Measurements from ENCODE around the gene KDM4B.

KDM4B gene

DNA sequence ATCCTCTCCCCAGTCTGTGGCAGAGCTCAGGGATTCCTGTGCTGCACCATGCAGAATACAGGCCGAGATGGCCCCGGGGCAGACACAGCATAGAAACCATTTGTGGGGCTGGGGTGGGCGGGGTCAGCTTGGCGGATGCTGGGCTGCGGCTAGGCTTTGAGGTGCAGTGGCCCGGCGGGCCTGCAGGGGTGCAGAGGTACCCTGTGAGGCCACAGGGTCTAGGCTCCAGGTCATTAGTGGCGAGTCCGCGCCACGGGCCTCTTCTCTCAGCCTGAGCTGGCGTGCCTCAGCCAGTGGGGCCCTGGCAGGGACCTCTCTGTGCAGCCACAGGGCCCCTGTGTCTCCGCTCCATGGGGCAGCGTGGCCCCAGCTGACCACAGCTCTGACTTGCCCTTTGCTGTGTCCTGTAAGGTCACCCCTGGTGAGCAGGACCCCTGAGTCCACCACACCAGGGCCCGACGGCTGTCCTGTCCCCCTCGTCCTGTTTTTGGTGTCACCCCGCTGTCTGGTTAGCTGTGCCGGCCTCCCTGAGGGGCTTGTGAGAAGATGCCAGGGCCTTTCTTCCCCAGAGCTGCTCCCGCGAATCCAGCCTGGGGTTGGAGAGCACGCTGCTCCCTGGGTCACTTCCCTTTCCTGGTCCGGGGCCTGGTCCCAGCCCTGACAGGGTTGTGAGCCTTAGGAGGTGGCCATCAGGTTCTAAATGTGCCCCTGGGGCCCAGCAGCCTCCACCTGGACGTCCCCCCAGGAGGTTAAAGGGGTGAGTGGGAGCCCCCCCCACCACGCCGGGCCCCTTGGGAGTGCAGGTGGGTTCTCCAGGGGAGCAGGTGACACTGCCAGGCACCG, 12.1 kb downstream of the KDM4B start:
- no peak for DNase-seq (ENCODE audit: low read depth)
- H3K4me3 ChIP-seq (ENCODE audit: low read depth, low read length), result no peak overlapping the region

DNA sequence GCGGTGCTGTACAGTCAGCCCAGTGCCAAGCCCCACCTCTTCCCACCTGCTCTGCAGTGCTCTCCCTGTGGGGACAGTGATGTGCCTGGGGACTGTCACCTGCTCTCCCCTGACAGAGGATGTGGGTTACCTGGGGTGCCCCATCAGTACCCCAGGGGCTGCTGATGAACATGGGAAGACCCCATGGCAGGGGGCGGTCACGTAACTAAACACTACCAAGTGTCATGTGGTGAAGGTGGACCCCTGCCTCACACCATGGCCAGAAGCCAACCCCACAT, 12.7 kb downstream of the KDM4B start:
- no peak overlapping the region for H3K4me3 ChIP-seq (ENCODE audit: low read depth, low read length)
- DNase-seq (ENCODE audit: low read depth), result no peak

DNA sequence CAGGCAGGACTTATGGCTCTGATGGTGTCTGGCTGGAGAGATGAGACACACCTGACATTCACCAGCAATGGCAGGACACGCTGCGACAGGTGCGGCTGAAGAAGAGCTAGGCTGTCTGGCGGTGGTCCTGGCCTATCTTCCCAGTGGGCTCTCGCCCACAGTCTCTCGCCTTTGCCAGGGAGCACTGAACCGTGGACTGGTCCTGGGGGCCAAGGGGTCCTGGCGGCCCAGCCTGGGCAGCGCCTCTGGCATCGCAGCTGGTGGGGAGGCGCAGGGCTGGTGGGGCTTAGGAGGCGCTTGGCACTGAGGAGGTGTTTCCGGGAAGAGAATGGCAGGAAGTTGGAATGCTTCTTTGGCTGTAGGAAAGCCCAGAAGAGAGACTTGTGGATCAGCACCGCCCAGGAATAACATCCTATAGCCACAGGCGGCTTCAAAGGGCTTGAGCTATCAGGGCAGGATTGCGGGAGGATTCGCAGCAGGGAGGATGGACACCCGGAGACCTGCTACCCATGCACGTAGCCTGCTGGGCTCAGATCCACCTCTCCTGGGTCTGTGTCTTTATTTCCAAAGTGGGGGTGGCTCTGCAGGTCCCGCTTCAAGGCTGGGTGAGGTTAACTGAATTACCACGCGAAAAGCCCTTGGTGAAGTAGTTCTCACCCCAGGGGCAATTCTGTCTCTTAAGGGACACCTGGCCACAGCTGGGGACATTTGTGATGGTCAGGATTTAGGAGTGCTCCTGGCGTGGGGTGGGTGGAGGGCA, 14.6 kb downstream of the KDM4B start:
- no peak overlapping the region for H3K4me3 ChIP-seq (ENCODE audit: low read depth, low read length)
- no peak for DNase-seq (ENCODE audit: low read depth)

DNA sequence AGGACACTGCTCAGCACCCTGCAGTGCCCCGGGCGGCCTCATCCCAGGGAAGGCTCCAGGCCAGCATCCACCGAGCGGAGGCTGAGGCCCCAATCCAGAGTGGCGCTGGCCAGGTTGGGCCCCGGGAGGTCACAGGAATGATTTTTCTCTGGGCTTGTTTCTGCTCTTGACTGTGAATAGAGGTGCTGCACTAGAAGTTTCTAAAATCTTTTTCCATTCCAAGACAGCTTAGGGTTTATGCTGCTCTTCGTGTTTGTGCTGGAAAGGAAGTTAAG, 15.1 kb downstream of the KDM4B start:
- no peak for DNase-seq (ENCODE audit: low read depth)
- H3K4me3 ChIP-seq (ENCODE audit: low read depth, low read length), result no peak overlapping the region

DNA sequence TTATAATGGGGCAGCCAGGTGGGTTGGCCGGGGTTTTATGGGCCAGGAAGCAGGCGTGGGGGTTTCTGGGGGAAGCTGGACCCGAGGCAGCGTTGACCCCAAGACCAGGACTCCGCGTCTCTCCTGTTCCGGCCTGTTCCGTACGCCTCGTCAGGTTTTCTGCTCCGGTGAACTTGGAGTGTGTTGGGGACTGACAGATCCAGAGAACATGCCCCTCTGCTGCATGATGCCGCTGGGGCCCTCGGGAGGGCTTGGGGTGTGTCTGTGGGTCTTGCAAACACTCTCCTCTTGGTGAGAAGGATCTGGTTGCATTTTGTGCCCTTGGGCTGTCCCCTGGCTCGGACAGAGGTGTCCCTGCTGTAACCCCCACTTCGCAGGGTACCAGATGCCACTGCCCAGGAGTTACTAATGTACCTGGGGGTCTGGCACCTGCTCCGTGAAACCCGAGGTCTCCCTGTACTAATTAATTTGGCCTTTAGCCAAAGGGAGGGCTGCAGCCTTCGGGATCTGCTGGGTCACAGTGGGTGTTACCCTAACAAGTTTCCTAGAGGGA, 15.6 kb downstream of the KDM4B start:
- H3K4me3 ChIP-seq (ENCODE audit: low read depth, low read length), result no peak overlapping the region
- DNase-seq (ENCODE audit: low read depth), result no peak

DNA sequence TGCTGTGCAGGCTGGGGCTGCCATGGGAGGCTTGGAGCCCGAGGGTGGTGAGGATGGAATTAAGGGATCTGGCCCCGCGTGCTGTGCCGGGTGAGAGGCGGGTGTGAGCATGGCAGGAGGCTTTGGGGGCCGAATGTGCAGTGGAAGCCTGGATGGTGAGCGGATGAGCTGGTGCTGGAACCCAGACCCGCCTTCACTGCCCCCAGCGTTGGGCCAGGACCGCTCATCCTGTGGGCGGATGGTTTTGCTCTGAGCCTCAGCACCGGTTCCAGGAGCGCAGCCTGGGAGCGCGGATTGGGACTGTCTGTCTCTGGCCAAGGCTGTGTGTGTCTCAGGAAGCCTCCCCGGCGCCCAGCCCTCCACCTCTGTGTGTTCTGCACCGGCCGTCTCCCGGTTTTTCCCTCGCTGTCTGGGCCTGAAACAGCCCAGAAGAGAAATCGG, 16.7 kb downstream of the KDM4B start:
- H3K4me3 ChIP-seq (ENCODE audit: low read depth, low read length), result no peak overlapping the region
- DNase-seq (ENCODE audit: low read depth), result no peak

DNA sequence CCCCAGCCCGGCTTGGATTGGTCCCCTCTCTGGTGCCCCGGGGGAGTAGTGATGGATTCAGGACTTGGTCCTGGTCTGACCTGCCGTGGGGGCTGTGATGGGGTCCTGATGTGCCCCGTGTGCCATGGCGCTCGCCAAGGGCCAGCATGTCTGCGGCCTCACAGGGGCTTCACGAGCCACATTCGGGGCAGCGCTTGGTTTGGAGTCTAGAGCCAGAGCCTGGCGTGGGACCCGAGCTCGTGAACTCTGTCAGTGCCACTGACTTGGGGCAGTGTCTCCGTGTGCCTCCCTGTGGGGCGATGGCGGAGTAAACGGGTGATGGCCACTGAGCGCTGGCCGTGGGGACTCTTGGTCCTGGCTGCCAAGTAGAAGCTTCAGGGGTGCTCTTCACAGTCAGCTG, 17.1 kb downstream of the KDM4B start:
- DNase-seq (ENCODE audit: low read depth), result no peak
- no peak overlapping the region for H3K4me3 ChIP-seq (ENCODE audit: low read depth, low read length)

DNA sequence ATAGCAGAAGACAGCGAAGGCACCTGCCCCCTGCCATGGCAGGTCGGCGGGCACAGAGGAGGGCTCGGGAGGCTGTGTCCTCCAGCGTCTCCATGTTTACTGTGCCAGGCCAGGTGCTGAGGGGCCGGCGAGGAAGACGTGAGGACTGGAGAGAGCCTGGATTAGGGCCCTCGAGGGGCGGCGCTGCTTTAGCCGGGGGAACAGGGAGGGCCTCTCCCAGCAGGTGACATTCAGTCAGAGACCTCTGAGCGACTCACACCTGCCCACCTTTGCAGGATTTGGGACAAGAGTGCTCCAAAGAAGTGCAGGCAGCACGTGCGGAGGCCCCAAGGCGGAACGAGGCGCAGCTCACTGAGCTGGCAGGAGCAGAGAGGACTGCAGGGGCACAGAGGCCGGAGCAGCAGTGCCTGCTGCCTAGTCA, 17.6 kb downstream of the KDM4B start:
- DNase-seq (ENCODE audit: low read depth), result no peak
- H3K4me3 ChIP-seq (ENCODE audit: low read depth, low read length), result no peak overlapping the region

DNA sequence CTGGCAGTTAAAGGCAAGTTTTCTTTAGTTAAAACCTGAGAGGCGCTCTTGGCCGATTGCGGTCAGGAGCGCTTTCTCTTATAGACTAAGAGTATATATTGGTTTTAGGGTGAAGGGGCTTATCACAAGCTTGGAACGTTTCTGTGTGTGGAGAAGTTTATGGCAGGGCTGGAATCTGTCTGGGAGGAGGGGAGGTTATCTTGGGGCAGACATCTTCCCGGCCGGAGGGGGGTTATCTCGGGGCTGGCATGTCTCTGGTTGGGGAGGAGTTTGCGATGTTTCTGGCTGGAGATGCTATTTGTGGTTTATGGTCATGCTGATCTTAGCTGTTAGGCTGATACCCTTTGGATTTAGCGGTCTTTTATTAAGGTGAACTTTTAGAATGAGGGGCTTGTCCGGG, 18.3 kb downstream of the KDM4B start:
- no peak for DNase-seq (ENCODE audit: low read depth)
- no peak overlapping the region for H3K4me3 ChIP-seq (ENCODE audit: low read depth, low read length)

DNA sequence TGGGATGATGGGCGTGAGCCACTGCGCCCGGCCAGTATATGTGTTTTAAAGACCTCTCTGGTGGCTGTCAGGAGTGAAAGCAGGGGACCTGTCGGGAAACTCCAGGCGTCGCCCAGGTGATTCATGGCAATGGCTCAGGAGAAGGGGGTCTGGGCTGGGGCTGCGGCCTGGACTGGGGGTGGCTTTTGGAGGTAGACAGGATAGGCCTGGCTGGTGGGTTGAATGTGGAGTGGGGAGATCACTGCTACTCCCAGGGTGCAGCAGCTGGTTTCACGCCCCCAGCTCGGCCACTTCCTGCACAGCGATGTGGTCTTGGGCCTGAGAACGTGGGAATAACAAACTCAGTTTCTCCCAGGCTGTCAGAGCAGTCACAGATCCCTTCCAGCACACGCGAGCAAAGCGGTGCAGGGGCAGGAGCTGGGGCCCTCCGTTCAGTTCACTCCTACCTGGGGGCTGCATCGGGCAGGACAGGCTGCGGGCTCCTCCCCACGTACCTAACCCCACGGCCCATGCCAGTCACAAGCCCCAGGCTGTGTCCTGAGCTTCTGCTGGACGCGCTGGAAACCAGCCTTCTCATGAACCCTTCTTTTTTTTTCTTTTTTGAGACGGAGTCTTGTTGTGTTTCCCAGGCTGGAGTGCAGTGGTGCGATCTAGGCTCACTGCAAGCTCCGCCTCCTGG, 18.9 kb downstream of the KDM4B start:
- no peak overlapping the region for H3K4me3 ChIP-seq (ENCODE audit: low read depth, low read length)
- no peak for DNase-seq (ENCODE audit: low read depth)

DNA sequence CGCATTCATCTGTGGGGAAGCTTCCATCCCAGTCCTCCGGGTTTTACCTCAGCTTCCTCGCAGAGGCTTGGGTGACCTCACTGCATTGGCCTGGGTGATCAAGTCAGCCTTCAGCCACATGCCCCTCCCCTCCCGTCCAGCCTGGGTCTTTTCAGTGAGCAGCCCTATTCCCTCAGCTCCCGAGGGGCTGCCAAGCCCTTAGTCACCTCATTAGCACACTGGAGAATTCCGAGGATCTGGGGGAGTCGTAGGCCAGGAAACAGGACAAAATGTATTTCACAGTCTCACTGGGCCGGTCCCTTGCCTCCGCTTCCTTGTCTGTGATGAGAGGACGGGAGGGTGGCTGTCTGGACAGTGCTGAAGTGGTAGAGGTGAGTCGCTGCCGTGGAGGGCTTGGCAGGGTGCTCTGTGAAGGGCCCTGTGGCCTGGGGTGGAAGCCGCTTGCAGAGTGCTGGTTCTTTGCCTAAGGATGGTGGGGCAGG, 19.9 kb downstream of the KDM4B start:
- H3K4me3 ChIP-seq (ENCODE audit: low read depth, low read length), result no peak overlapping the region
- DNase-seq (ENCODE audit: low read depth), result no peak

DNA sequence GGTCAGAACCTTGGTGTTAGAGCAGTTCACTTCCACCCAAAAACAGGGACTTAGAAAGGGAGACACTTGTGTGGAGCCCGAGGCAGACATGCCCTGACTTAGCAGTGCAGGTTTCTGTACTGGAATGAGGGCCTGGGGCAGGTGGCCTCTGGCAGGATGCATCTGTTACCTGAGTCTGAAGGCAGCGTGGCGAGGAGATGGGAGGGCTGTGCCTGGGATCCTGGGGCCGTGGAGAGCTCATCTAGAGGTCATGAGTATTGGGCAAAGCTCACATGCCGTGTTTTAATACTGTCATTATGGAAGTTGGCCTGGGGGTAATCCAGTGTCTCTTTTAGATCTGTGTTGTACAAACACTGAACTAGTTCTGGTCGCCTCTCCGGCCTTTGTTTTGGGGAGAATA, 21.4 kb downstream of the KDM4B start:
- no peak for DNase-seq (ENCODE audit: low read depth)
- no peak overlapping the region for H3K4me3 ChIP-seq (ENCODE audit: low read depth, low read length)

DNA sequence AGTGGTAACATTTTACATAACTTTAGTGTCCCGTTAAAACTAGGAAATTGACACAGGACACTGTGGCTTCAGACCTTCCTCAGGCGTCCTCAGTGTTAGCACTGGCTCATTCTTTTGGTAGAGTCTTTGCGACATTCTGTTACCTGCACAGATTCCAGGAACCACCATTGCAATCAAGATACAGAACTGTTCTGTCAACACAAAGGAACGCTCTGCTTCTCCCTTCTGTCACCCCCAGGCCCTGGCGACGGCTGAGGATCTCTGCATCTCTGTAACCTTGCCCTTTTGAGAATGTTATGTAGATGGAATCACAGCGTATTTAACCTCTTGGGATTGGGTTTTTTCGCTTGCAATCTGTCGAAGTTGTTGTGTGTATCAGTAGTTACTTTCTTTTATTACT, 22.6 kb downstream of the KDM4B start:
- DNase-seq (ENCODE audit: low read depth), result no peak

DNA sequence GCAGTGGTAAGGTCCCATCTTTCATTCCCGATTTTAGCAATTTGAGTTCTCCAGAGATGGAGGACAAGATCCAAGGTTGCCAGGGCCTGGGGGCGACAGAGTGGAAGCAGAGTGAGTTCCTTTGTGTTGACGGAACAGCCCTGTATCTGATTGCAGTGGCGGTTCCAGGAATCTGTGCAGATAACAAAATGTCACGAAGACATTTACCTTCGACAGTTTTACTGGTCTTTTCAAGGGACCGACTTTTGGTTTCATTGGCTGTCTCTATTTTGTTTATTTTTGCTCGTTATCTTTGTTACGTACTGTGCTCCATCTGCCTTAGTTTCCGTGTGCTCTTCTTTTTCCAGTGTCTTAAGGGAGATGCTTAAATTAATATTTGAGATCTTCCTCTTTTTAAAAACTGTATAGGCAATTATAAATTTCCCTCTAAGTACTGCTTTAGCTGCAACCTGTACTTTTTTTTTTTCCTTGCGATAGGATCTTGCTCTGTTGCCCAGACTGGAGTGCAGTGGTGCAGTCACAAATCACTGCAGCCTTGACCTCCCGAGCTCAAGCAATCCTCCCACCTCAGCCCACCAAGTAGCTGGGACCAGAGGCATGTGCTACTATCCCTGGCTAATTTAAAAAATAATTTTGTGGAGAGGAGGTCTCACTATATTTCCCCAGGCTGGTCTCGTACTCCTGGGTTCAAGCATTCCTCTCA, 23.2 kb downstream of the KDM4B start:
- no peak overlapping the region for H3K4me3 ChIP-seq (ENCODE audit: low read depth, low read length)
- DNase-seq (ENCODE audit: low read depth), result no peak

More for the DNA sequence above, 22.6 kb downstream of the KDM4B start:
- H3K4me3 ChIP-seq (ENCODE audit: low read depth, low read length), result no peak overlapping the region

DNA sequence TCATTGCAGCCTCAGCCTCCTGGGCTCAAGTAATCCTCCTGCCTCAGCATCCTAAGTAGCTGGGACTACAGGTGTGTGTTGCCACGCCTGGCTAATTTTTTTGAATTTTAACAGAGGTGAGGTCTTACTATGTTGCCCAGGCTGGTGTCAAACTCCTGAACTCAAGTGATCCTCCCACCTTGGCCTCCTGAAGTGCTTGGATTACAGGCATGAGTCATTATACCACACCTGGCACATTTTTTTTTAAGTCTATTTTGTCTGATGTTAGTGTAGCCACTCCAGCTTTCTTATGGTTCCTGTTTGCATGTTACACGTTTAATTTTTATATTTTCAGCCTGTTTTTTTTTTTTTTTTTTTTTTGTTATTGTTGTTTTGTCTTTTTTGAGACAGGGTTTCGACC, 24.8 kb downstream of the KDM4B start:
- H3K4me3 ChIP-seq (ENCODE audit: low read depth, low read length), result no peak overlapping the region

DNA sequence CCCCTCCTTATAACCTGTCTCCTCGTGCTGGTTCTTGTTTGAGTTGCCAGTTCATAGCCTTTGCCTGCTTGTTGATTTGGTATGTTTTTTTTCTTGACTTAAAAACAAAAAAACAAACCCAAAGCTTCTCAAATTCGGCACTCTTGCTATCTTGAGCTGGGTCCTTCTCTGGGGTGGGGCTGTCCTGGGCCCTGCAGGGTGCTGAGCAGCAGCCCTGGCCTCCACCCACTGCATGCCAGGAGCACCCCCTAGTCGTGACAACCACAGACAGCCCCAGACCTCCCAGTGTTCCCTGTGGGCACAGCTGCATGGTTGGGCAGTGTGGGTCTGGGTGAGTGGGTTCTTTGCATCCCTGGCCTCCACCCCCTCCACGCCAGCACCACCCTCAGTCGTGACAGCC, 27.8 kb downstream of the KDM4B start:
- no peak overlapping the region for H3K4me3 ChIP-seq (ENCODE audit: low read depth, low read length)
- no peak for DNase-seq (ENCODE audit: low read depth)

More for the DNA sequence above, 24.8 kb downstream of the KDM4B start:
- no peak for DNase-seq (ENCODE audit: low read depth)

DNA sequence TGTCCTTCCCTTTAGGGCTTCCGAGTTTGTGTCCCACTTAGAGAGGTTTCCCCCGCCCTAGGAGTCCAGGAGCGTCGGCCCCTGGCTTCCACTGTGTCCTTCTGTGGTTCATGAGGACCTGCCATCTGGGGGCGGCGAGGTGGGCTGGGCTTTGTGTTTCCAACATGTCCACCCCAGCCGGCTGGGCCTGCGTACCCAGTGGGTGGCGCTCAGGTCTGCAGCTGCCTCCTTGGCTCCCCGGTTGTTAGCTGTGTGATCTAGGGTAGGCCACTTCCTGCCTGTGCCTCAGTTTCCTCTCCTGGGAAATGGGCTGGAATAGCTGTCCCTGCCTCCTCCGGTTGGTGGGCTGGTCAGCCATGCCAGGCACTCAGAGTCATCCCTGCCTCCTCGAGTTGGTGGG, 28.4 kb downstream of the KDM4B start:
- no peak overlapping the region for H3K4me3 ChIP-seq (ENCODE audit: low read depth, low read length)
- no peak for DNase-seq (ENCODE audit: low read depth)

DNA sequence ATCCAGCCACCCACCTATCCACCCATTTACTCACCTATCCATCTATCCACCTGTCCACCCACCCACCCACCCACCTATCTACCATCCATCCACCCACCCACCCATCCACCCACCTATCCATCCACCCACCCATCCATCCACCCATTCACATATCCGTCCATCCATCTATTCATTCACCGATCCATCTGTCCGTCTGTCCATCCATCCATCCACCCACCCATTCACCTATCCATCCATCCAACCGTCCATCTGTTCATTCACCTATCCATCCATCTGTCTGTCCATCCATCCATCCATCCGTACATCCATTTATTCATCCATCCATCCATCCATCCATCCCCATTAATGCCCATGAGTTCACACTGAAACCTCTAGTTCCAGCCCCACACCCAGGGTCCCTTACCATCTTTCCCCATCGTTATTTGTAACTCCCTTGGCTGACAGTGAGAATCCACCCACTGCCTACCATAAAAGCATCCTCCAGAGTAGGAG, 31.3 kb downstream of the KDM4B start:
- no peak overlapping the region for H3K4me3 ChIP-seq (ENCODE audit: low read depth, low read length)
- DNase-seq (ENCODE audit: low read depth), result no peak

DNA sequence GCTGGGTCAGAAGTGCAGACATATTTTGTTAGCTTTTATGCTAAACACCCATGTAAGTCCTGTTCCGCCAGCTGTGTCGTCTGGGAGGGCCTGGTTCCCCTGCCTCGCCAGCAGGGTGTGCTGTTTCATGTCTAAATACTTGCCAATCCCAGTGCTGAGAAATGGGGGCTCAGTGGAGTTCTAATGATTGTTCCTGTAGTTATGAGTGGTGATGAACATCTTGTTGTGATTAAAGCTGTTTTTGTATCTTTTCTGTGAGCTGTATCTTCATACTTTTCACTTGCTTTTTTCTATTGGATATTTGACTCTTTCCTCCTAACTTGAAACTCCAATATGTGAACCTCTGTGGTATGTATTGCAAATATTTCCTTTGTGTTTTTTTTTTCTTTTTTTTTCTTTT, 32.7 kb downstream of the KDM4B start:
- H3K4me3 ChIP-seq (ENCODE audit: low read depth, low read length), result no peak overlapping the region
- no peak for DNase-seq (ENCODE audit: low read depth)

DNA sequence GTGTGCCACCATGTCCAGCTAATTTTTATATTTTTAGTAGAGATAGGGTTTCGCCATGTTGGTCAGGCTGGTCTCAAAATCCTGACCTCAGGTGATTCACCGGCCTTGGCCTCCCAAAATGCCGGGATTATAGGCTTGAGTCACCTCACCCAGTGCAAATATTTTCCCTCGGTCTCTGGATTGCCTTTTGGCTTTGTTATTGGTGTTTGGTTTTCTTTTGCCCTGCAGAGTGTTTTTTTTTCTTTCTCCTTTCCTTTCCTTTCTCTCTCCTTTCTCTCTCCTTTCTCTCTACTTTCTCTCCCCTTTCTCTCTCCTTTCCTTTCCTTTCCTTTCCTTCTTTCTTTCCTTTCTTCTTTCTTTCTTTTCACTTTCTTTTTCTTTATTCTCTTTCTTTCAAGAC, 33.2 kb downstream of the KDM4B start:
- no peak for DNase-seq (ENCODE audit: low read depth)
- no peak overlapping the region for H3K4me3 ChIP-seq (ENCODE audit: low read depth, low read length)

Data from skeletal muscle cell (primary cell).